HUES48 (cell line): ENCODE results near the gene IRAK2.
"Not testable (repeated sequence)": the region's sequence is repeated elsewhere in the genome, so short reads cannot be mapped to it uniquely, and the experiment has no call there.

Experiments
- H3K27ac ChIP-seq: one replicate; pipeline ENCODE4 v1.7.0; 2013; ENCODE audit warnings: low read depth, low read length, inconsistent platforms
- H3K27me3 ChIP-seq: 2 replicates; pipeline ENCODE4 v1.6.1; 2013; ENCODE audit warnings: mild to moderate bottlenecking, low read length; ENCODE audit not compliant: control insufficient read depth, insufficient read depth
- H3K36me3 ChIP-seq: 2 replicates; pipeline ENCODE4 v1.6.1; 2013; ENCODE audit warnings: low read length; ENCODE audit not compliant: control insufficient read depth, insufficient read depth
- H3K4me1 ChIP-seq: 2 replicates; pipeline ENCODE4 v1.6.1; 2013; ENCODE audit warnings: mild to moderate bottlenecking, low read length; ENCODE audit not compliant: control insufficient read depth, insufficient read depth
- H3K4me3 ChIP-seq: 2 replicates; pipeline ENCODE4 v1.5.1; 2013; ENCODE audit warnings: mild to moderate bottlenecking, low read depth, low read length
- H3K9ac ChIP-seq: 2 replicates; pipeline ENCODE4 v1.6.1; 2013; ENCODE audit warnings: mild to moderate bottlenecking, low read depth, low read length, moderate library complexity
- H3K9me3 ChIP-seq: 2 replicates; pipeline ENCODE4 v1.6.1; 2013; ENCODE audit warnings: low read length; ENCODE audit not compliant: control insufficient read depth, insufficient read depth

IRAK2 gene, protein sequence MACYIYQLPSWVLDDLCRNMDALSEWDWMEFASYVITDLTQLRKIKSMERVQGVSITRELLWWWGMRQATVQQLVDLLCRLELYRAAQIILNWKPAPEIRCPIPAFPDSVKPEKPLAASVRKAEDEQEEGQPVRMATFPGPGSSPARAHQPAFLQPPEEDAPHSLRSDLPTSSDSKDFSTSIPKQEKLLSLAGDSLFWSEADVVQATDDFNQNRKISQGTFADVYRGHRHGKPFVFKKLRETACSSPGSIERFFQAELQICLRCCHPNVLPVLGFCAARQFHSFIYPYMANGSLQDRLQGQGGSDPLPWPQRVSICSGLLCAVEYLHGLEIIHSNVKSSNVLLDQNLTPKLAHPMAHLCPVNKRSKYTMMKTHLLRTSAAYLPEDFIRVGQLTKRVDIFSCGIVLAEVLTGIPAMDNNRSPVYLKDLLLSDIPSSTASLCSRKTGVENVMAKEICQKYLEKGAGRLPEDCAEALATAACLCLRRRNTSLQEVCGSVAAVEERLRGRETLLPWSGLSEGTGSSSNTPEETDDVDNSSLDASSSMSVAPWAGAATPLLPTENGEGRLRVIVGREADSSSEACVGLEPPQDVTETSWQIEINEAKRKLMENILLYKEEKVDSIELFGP

DNA sequence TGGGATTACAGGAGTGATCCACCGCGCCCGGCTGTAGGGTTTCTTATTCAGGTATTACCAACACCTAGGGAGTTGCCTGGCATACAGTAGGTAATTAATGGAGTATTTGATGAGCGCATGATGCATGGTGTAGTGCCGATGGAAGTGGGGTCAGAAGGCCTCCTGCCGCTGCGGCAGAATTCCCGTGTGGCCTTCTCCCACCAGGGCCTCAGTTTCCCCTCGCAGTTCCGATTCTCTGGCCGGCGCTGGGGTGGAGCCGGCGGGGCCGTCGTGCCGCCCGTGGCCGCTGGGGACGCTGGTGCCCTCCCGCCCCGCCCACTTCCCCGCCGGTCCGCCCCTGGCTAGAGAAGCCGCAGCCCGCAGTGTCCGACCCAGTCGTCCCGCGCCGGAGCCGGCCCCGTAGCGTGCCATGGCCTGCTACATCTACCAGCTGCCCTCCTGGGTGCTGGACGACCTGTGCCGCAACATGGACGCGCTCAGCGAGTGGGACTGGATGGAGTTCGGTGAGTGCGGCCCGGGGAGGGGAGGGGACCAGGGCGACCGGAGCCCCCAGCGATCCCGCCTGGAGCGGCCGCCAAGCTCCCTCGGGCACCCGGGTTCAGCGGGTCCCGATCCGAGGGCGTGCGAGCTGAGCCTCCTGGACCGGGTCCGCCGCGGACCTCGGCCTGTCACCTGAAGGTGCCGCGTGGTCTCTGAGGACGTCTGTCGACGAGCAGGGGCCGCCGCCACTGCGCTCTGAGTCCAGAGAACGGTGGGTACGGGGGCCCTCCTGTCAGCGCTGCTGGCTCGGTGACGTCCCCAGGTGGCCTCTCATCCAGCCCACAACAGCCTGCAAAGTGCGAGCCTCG is at the start of gene IRAK2:
IRAK2 (plus strand) TSS at position 374 of the 848 bp plus-strand sequence; CDS start at position 410, 36 bp downstream.
- no peaks in the 10 kb centered on the region for H3K36me3 ChIP-seq
- H3K9ac ChIP-seq: no peak within 1 kb of the TSS
- H3K27ac ChIP-seq: no peak within 1 kb of the TSS
- no peaks in the 10 kb centered on the region for H3K9me3 ChIP-seq
- H3K4me3 ChIP-seq: peak within 1 kb of the TSS; percentile 80
- no peaks in the 10 kb centered on the region for H3K4me1 ChIP-seq
- H3K27me3 ChIP-seq: no peaks in the 10 kb centered on the region

DNA sequence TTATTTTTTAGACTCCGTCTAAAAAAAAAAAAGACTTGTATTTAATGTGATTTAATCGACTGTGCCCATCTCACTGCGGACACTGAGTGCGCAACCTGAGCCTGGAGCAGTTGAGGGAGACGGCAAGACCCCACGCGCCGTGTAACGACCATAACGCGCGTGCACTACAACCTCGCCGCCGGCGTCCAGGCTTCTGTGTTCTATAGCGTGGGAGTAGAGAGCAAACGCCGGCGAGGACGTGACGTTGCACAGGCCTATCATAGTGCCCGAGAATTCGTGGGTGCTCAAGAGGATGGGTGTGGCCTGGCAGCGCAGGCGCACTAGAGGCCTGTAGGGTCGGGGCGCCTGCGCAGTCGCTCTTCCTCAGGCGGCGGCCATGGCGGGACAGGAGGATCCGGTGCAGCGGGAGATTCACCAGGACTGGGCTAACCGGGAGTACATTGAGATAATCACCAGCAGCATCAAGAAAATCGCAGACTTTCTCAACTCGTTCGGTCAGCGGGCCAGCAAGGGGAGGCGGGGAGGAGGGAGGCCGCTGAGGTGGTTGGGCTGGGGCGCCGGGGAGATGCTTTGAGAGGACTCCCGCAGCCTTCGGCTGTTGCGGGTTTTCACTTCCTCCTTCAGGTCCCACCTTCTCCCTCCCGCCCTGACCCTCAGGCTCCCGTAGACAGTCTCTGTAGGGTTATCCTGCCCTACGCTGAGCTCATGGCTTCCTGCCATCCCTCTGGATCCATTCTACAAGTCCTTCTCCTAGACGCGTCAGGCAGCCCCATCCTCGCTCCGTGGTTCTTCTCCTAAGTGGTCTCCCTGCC is 49.2 kb upstream of the IRAK2 start, which contains the start of gene BRK1:
BRK1 (plus strand) TSS at position 350 of the 812 bp plus-strand sequence; CDS start at position 377, 27 bp downstream.
- H3K27ac ChIP-seq: peak within 1 kb of the TSS; percentile 67
- peak within 1 kb of the TSS; percentile 89 for H3K4me3 ChIP-seq

DNA sequence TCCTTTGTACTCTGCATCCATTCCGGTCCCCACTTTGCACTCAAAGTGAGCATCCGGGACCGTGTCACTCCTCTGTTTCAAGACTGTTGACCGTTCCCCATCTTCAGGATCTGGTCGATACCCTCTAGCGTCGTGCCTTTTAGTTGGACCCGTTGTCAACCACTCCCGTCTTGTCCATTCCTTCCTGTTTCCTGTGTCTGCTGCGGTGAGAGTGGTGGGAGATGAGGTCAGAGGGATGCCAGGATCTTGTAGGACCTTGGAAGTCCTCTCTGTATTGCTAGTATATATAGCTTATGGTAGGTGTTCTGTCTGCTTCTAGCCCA is 48.6 kb upstream of the IRAK2 start:
- peak overlapping the region; percentile 89 for H3K4me3 ChIP-seq
- H3K9me3 ChIP-seq: no peaks in the 10 kb centered on the region
- no peaks in the 10 kb centered on the region for H3K4me1 ChIP-seq
- no peaks in the 10 kb centered on the region for H3K27me3 ChIP-seq
- peaks cover 15% of the 10 kb centered on the region for H3K36me3 ChIP-seq
- peak overlapping the region; percentile 66 for H3K9ac ChIP-seq
- H3K27ac ChIP-seq: no peak overlapping the region

More for the DNA sequence above, 49.2 kb upstream of the IRAK2 start, which contains the start of gene BRK1:
- Histone ChIP-seq H3K36me3 (peaks cover 10% of the 10 kb centered on the region), H3K9me3 (no peaks in the 10 kb centered on the region), H3K9ac (peak within 1 kb of the TSS; percentile 66), H3K4me1 (no peaks in the 10 kb centered on the region), H3K27me3 (no peaks in the 10 kb centered on the region)

DNA sequence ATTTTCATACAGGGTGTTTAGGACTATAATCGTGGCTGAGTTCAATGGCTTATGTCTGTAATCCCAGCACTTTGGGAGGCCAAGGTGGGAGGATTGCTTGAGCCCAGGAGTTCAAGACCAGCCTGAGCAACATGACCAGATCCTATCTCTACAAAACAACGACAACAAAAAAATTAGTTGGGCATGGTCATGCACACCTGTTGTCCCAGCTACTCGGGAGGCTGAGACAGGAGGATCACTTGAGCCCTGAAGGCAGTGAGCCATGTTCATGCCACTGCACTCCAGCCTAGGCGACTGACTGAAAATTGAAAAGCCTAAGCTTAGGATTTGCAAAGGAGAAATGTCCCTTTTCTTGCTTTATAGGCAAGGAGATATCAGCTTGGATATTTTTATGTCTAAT is 47.8 kb upstream of the IRAK2 start:
- no peak overlapping the region for H3K27ac ChIP-seq
- peak overlapping the region; percentile 89; the same call in 1 of the 2 replicates for H3K4me3 ChIP-seq
- H3K9ac ChIP-seq: no peak overlapping the region
- H3K36me3 ChIP-seq: peaks cover 20% of the 10 kb centered on the region
- no peaks in the 10 kb centered on the region for H3K9me3 ChIP-seq
- H3K27me3 ChIP-seq: no peaks in the 10 kb centered on the region
- no peaks in the 10 kb centered on the region for H3K4me1 ChIP-seq

DNA sequence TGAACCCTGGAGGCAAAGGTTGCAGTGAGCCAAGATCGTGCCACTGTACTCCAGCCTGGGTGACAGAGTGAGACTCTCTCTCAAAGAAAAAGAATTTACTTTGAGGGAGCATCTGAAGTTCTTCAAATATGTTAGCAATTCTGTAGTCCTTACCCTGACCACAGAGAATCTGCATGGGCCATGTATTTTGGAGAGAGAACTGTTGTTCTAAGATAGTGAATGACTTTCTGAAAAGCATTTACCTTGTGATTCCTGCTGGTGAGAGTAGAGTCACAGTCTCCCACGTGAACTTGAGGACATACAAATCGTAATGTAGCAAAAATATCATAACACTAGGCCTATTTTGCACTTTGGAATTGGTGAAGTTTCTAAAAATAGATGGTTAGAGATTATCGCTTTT is 45.3 kb upstream of the IRAK2 start:
- Histone ChIP-seq H3K36me3 (peaks cover 24% of the 10 kb centered on the region), H3K27ac (no peak overlapping the region), H3K4me1 (no peaks in the 10 kb centered on the region), H3K27me3 (no peaks in the 10 kb centered on the region), H3K9ac (no peak overlapping the region), H3K4me3 (no peak overlapping the region), H3K9me3 (no peaks in the 10 kb centered on the region)

DNA sequence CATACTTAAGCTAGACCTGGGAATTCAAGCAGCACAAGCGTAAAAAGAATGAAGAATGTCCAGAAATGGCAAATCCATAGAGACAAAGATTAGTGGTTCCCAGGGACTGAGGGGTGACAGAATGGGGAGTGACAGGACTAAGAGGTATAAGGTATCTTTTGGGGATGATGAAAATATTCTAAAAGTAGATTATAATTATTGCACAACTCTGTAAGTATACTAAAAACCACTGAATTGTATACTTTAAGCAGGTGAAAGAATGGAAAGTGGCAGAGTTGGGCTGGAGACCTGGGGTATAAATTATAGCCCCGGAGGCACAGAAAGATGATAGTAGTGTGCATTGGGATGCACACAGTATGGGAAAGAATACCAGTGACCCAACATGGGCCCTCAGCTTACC is 43.7 kb upstream of the IRAK2 start:
- Histone ChIP-seq H3K4me3 (no peak overlapping the region), H3K27ac (no peak overlapping the region), H3K9me3 (no peaks in the 10 kb centered on the region), H3K4me1 (no peaks in the 10 kb centered on the region), H3K36me3 (peaks cover 39% of the 10 kb centered on the region), H3K9ac (no peak overlapping the region), H3K27me3 (no peaks in the 10 kb centered on the region)

DNA sequence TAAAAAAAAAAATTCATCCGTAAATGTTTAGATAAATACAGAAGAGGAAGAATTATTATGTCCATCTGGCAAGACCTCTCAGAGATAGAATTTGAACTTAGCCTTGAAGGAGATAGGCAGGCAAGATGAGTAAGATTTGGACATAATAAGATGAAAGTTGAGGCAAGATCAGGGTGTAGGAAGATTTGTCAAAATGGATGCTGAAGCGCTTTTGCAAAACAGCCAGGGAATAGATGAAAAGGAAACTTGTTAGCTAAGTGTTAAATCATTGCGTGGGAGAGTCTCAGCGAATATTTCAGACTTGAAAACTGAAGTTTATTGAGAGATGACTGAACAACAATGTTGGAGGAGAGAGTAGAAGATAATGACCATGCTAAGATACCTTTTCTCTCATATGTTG is 42.0 kb upstream of the IRAK2 start:
- no peaks in the 10 kb centered on the region for H3K27me3 ChIP-seq
- H3K36me3 ChIP-seq: peaks cover 53% of the 10 kb centered on the region

DNA sequence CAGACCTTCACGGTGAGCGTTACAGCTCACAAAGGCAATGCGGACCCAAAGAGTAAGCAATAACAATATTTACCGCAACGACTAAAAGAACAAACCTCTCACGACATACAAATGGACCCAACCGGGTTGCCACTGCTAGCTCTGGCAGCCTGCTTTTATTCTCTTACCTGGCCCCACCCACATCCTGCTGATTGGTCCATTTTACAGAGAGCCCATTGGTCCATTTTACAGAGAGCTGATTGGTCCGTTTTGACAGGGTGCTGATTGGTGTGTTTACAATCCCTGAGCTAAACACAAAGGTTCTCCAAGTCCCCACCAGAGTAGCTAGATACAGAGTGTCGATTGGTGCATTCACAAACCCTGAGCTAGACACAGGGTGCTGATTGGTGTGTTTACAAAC is 28.8 kb upstream of the IRAK2 start:
- H3K4me3 ChIP-seq, H3K9ac ChIP-seq, H3K4me1 ChIP-seq, H3K36me3 ChIP-seq, H3K27me3 ChIP-seq, H3K27ac ChIP-seq, H3K9me3 ChIP-seq: not testable (repeated sequence)

More for the DNA sequence above, 42.0 kb upstream of the IRAK2 start:
- no peak overlapping the region for H3K9ac ChIP-seq
- no peaks in the 10 kb centered on the region for H3K9me3 ChIP-seq
- H3K27ac ChIP-seq: no peak overlapping the region
- no peaks in the 10 kb centered on the region for H3K4me1 ChIP-seq
- no peak overlapping the region for H3K4me3 ChIP-seq

DNA sequence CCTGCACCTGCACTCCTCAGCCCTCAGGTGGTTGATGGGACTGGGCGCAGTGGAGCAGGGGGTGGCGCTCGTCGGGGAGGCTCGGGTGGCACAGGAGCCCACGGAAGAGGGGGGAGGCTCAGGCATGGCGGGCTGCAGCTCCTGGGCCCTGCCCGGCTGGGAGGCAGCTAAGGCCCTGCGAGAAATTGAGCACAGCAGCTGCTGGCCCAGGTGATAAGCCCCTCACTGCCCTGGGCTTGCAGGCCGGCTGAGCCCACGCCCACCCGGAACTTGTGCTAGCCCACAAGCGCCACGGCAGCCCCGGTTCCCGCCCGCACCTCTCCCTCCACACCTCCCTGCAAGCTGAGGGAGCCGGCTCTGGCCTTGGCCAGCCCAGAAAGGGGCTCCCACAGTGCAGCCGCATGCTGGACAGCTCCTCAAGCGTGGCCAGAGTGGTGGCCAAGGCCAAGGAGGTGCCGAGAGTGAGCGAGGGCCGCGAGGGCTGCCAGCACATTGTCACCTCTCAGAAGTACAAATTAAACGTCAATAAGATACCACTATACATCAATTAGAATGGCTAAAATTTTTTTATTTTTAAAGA is 28.2 kb upstream of the IRAK2 start:
- H3K4me3 ChIP-seq: no peak overlapping the region
- H3K4me1 ChIP-seq: no peaks in the 10 kb centered on the region
- H3K27ac ChIP-seq: no peak overlapping the region
- H3K36me3 ChIP-seq: no peaks in the 10 kb centered on the region
- no peaks in the 10 kb centered on the region for H3K27me3 ChIP-seq
- H3K9ac ChIP-seq: no peak overlapping the region
- no peaks in the 10 kb centered on the region for H3K9me3 ChIP-seq

DNA sequence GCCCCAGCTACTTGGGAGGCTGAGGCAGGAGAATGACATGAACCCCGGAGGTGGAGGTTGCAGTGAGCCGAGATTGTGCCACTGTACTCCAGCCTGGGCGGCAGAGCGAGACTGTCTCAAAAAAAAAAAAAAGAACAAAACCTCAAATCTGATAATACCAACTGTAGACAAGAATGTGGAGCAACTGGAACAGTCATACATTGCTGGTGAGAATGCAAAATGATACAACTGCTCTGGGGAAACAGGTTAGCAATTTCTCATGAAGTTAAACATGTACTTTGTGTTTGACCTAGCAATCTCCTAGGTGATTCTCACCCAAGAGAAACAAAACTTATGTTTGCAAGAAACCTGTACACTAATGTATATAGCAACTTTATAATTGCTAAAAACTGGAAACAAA is 27.5 kb upstream of the IRAK2 start:
- H3K9me3 ChIP-seq: no peaks in the 10 kb centered on the region
- H3K9ac ChIP-seq: no peak overlapping the region
- no peak overlapping the region for H3K4me3 ChIP-seq
- no peaks in the 10 kb centered on the region for H3K36me3 ChIP-seq
- no peak overlapping the region for H3K27ac ChIP-seq
- H3K4me1 ChIP-seq: no peaks in the 10 kb centered on the region
- H3K27me3 ChIP-seq: no peaks in the 10 kb centered on the region
